Activated CD4-positive, CD25-positive, alpha-beta regulatory T cell (primary cell): ENCODE data around the gene FGF12.

Experiments
- DNase-seq, 4 experiments: peaks; one replicate each; lab custom pipeline; 2025; lab: John Stamatoyannopoulos, UW

Gene FGF12

GRCh38 chr3:192092388-192093005 lies 634.8 kb downstream of the FGF12 start:
- DNase-seq, result no peak

- DNase-seq, result no peak
Measured at GRCh38 chr3:192091831-192092230, 635.5 kb downstream of the FGF12 start.

- DNase-seq, result no peak
Measured at GRCh38 chr3:192090586-192090985, 636.8 kb downstream of the FGF12 start.
